Dermis blood vessel endothelial cell (primary cell): ENCODE results near the gene KMT2E. TPM values are rescaled to one million over a fixed set of nuclear protein-coding genes. Genes with fewer than 3 reads are reported as not detected.
"Not testable (repeated sequence)": the region's sequence is repeated elsewhere in the genome, so short reads cannot be mapped to it uniquely, and the experiment has no call there.

Source experiments
- DNase-seq: peaks from one replicate; pipeline ENCODE4 v3.0.0; 2010
- total RNA-seq: library from RNA; depleted of rRNA; stranded (reverse); fragments of >200 nt; gene quantifications from 2 replicates; pipeline ENCODE4 v1.2.3, GENCODE V29; 2014

The KMT2E gene
- total RNA-seq, 1 donor from 2014 or later: 155 TPM

DNA sequence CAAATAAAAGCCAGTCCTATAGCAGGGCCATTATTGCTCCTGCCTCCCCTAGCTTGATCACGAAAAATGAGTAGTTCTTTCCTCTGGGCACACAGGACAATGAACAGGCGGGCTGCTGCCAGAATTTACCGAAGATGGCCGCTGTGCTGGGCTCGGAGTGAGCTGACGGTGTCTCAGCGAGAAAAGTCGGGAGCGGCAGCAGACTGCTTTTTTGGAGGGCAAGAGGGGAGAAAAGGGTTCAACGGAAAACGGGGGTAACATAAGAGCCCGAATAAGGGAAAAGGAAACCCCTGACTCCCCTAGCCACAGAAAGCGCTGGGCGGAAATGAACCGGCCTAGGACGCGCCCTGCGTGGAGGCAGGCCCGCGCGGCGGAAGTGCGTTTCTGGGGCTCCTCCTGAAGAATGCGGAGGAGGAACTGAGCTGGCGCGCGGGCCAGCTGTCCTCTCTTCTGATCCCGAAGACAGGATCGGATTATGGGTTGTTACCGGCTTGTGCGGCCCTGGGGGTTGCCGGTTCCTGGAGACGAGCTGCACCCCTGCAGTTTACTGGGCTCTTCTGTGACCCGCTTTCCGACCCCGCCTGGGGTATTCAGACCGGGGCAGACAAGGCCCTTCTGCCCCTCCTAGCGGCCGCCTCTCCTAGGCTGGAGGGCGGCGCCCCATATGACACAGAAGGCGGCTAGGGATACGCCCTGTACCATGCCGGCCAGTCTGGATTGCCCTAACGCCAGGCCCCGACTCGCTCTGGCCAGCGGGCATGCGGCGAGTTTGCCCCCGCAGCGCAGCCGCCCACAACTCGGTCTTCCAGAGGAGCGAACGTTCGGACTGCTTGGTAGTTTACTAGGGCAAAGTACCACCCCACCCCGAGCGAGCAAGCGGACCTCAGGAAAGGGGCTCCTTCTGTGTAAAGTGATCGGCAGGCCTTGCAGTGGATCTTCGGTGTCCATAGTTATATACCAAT is 30.1 kb upstream of the KMT2E start:
- DNase-seq: peak; percentile 91

DNA sequence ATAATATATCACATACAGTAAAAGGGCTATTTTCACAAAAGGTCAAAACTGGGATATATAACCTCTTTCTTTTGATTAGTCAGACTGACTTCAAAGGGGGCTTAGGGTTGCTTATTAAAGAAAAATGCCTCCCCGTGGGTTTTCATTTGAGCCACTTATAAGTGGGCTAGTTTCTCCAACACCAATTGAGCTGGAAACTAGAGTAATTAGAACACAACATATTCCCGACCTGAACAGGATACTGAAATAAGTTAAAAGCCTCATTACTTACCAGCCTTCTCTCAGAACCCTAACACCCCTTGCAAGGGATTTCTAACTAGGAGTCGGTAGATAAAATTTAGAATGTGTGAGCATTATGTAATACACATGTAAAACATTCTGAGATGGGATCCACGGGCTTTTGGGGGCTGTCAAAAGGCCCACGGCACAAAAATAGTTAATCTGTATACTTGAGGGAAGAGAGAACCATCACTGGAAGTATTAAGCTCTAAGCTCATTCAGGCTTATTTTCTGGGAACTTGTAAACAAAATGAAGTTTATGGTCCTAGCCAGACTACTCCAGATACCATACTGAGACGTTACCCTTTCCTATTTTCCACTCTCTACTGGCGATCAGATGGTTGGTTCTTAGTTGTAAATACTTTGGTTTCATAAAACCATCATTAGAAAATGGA is 29.3 kb upstream of the KMT2E start:
- no peak for DNase-seq

DNA sequence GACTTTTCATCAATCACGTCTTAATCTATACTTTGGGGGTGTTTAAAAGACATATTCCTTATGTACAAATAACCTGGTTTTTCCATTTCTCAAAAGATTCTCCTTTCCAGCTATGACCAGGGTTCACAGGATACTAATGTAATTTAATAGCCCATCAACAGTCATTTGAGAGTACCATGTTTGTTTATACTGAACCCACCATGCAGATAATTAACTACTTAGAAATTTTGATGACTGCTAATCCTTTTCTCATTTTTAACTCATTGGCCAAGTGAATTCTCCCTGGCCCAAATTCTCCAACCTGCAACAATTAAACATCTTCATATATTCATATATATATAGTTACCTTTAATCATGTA is 28.8 kb upstream of the KMT2E start:
- no peak for DNase-seq

DNA sequence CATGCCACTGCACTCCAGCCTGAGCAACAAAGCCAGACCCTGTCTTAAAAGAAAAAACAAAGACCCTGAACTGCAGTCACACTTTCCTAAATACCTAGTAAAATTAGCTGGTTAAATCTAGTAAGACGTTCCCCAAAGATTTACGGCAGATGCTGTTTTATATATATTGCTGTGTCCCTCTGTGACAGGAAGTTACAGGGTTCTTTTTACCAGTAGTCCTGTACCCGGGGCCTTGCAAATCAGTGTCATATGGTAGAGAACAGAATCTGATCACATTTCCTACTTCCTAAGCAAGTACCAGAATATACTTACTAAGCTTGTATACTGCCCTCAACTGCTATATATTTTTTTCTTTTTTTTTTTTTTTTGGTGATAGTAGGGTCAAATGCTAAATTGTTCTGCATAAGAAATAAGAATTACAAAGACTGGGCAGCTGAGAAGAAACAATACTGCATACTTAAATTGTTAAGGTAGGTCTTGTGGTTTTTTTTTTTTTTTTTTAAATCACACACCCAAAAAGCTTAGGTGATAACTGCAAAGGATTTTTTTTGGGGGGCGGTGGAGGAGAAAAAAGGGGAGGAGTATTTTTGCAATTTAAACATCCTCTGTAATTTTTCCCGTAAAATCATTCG is 27.3 kb upstream of the KMT2E start:
- DNase-seq: no peak

DNA sequence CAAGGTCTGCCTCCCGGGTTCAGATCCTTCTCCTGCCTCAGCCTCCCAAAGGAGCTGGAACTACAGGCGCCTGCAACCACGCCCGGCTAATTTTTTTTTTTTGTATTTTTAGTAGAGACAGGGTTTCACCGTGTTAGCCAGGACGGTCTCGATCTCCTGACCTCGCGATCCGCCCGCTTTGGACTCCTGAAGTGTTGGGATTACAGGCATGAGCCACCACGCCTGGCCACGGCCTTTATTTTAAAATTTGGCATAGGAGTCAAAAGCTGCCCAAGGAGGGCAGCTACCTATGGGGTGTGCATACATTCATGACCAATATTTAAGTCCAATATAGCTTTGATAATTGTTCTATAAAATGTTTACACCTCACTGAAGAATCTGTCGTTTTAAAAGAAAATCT is 26.6 kb upstream of the KMT2E start:
- not testable (repeated sequence) for DNase-seq

DNA sequence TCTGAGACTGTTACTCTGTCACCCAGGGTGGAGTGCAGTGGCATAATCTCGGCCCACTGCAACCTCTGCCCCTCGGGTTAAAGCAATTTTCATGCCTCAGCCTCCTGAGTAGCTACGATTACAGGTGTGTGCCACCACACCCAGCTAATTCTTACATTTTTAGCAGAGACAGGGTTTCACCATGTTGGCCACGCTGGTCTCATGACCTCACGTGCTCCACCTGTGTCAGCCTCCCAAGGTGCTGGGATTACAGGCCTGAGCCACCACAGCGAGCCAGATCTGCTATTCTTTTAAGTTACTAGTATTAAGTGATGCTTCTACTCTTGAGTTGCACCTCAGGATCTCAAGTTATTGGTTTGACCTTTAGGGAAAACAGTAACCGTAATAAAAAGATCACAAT is 23.0 kb upstream of the KMT2E start:
- no peak for DNase-seq

DNA sequence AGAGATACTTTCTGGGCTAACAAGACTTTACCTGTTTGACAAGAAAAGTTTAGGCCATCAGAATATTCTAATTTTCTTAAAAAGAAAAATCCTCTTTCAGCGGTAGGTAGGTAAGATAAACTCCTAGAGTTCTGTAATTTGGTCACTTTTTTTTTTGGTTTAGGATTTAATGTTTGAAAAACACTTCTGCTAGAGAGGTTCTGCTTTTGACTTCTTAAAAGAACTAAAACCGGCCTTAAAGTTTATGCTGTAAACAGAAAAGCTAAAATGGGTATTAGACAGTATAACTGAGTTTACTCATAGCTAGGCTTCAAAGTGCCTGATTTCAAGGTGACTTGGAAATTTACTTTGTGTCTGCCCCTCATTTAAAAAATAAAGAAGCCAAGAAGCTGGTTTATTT is 21.7 kb upstream of the KMT2E start:
- no peak for DNase-seq

DNA sequence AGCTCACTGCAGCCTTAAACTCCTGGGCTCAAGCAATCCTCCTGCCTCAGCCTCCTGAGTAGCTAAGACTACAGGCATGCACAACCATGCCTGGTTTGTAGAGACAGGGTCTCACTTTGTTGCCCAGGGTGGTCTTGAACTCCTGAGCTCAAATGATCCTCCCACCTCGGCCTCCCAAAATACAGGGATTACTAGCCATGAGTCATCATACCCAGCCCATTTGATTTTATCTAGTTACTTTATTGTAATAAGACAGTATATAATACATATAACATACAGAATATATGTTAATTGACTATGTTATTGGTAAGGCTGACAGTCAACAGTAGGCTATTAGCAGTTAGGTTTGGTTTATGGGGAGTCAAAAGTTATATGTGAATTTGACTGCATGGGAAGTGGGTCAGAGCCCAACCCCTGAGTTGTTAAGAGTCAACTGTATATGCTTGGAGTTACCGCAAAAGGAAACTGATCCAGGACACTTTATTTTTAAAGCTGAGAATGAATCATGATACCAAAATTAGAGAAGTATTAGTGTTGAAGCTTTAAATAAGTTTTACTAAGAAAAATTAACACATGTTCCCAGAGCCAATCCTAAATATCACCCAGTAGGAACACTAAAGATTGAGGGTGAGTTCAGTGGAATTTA is 20.7 kb upstream of the KMT2E start:
- no peak for DNase-seq

DNA sequence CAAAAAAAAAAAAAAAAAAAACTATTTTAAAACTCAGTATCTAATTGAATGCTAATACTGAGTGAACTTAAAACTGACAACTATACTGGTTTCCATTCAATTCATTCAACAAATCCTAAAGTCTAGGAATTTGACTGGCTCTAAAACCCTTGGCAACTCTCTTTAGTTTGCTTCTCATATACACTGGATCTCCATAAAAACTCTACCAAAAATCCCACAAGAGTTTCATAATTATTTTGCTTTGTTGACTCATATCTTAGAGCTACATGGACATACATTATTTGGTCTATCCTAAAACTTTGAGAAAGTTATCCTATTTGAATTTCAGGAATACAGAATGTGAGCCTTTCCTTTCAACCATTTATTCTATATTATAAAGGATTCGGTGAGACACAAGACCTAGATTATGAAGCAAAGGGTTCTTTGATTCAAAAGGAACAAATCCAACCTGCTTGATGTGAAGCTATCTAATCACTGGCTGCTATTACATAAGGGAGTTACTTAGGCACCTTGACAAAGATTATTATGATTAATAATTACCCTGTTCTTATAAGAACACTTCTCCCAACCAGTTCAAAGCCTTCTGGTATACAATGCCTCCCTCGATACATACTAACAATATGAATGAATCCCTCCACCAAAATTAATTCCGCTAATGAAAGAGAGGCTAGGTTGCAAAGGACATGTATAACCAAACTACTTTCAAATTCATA is 15.8 kb upstream of the KMT2E start:
- DNase-seq: no peak

DNA sequence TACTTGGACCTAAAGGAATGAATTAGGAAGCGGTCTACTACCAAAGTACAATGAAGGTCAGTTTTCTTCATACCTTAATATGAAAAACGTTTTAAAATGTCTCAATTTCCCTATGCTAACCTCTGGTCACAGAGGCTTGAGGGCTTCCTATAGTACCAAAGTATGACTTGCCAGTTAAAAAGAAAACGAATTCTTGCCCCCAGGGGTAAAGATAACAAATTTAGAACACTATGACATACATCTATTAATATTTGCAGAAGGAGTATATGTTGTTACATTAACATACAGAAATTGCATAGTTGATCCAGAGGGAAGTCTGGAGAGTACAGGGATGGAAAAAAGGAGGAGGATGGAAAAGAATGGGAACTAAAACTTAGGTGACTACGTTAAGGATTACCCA is 13.8 kb upstream of the KMT2E start:
- DNase-seq: no peak

DNA sequence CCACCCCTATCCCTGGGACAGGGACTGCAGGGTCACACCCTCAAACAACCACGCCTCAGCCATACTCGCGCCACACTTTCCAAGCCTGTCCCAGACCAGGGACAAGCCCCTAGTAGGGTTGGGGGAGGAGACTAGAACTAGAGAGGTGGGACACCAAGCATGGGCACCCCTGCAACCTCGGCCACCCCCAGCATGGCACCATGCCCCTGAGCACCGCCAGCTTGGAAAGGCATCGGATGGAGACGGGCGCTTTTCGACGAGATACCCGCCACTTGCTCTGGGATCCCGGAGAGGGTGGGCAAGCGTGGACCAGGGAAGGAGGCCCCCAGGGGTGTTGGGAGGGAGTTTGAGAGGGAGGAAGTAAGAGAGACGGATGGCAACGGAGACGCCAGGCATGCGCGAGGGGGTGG is 13.1 kb upstream of the KMT2E start:
- DNase-seq: no peak

DNA sequence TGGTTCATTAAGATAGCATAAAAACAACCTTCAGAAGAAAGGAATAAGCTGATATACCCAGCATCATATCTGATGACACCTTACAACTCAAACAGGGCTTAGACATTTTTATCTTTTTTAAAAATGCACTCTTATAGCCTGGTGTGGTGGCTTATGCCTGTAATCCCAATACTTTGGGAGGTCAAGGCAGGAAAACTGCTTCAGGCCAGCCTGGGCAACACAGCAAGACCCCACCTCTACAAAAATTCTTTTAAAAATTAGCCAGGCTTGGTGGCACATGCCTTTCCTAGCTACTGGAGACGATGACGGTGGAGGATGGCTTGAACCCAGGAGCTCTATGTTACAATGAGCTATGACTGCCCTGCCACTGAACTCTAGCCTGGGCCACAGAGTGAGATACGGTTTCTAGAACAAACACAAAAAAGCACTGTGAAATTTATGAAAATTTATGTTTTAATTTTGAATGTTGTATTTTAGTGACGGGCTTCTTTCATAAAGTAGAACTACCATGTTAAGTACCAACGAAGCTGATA is 12.3 kb upstream of the KMT2E start:
- no peak for DNase-seq

DNA sequence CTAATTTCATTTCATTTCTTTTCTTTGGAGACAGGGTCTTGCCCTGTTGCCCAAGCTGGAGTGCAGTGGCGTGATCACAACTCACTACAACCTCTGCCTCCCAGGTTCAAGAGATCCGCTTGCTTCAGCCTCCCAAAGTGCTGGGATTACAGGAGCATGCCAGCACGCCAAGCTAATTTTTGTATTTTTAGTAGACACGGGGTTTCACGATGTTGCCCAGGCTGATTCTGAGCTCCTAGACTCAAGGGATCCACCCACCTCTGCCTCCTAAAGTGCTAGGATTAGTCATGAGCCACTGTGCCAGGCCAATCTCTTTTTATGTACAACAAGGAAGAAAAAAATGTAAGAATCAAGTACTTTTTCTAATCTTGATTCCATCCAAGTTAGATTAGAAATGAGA is 10.7 kb upstream of the KMT2E start:
- peak; percentile 75 for DNase-seq

DNA sequence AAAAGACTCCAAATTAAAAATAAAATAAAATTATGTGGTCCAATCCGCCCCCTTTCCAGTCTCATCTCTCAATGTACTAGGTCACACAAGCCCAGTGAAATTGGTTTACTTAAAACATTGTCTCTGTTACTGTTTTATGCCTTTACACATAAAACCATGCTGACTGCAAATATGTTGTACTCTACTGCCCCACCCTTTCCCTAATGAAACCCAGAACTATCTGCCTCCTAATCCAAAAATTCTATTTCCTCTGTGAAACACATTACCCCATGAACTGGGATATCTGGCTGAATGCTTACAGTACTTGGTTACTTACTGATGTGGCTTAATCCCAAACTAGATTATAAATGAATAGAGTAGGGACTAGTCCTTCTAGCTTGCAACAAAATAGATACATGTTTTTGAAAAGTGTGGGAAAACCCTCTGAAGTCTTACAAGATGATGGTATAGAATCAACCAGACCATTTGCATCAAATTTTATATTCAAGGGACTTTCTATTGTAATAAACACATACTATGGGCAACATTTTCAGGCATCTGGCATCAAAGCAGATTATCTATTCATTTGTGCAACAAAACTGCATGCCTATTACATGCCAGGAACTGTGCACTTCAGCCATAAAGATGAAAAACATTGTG is 10.0 kb upstream of the KMT2E start:
- DNase-seq: no peak

DNA sequence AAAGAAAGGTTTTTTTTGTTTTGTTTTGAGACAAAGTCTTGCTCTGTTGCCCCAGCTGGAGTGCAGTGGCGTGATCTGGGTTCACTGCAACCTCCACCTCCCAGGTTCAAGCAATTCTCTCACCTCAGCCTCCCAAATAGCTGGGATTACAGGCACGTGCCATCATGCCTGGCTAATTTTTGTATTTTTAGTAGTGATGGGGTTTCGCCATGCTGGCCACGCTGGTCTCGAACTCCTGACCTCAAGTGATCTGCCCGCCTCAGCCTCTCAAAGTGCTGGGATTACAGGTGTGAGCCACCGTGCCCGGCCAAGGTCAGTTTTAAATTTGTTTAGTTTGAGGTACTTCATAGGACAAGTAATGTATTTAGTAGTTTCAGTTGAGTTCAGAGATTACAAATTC is 9.0 kb upstream of the KMT2E start:
- not testable (repeated sequence) for DNase-seq

DNA sequence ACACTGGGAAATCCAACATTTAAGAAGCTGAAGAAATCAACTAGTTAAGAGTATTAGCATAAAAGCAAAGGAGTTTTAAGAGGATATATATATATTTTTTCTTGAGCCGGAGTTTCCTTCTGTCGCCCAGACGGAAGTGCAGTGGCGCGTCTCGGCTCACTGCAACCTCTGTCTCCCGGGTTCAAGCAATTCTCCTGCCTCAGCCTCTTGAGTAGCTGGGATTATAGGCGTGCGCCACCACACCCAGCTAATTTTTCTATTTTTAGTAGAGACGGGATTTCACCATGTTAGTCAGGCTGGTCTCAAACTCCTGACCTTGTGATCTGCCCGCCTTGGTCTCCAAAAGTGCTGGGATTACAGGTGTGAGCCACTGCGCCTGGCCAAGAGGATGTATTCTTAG is 8.5 kb upstream of the KMT2E start:
- DNase-seq: not testable (repeated sequence)

DNA sequence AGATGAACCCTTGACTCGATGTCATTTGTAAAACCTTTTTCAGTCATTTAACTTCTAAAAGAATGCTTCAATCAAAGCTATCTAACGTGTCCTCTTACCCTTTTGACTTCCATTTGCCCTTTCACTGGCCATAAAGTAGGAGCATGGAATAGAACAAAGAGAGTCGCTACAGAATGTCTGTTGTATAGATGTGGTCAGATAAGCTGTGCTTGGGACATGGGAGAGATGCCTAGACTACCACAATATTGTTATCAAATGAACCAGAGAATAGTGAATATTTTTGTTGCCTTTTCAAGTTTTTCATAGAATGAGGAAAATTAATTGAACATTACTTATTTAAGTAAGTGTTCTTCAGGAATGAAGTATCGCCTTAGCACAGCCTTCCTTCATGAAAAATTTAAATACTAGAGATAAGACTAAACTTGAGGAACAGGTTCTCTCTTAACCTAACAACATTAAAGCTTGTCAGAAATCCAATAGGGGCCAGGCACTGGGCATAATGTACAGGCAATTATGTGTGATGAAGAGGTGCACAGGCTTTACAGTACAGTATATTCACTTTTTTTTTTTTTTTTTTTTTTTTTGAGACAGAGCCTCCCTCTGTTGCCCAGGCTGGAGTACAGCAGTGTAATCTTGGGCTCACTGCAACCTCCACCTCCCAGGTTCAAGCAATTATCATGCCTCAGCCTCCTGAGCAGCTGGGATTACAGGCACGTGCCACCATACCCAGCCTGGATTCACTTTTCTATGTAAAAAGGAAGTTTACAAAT is 7.5 kb upstream of the KMT2E start:
- DNase-seq: peak; percentile 29

DNA sequence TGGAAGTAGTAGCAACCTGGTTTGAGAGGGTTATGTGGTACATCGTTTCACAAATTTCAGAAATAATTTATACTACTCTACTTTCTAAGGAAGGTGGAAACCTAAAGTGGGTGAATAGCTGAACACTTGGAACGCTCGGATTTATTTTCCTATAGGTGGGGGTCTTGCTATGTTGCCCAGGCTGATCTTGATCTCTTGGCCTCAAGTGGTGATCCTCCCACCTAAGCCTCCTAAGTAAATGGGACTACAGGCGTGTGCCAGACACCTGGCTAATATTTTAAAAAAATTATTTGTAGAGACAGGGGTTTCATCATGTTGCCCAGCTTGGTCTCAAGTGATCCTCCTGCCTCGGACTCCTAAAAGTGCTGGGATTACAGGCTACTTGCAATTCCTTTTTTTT is 6.7 kb upstream of the KMT2E start:
- no peak for DNase-seq

DNA sequence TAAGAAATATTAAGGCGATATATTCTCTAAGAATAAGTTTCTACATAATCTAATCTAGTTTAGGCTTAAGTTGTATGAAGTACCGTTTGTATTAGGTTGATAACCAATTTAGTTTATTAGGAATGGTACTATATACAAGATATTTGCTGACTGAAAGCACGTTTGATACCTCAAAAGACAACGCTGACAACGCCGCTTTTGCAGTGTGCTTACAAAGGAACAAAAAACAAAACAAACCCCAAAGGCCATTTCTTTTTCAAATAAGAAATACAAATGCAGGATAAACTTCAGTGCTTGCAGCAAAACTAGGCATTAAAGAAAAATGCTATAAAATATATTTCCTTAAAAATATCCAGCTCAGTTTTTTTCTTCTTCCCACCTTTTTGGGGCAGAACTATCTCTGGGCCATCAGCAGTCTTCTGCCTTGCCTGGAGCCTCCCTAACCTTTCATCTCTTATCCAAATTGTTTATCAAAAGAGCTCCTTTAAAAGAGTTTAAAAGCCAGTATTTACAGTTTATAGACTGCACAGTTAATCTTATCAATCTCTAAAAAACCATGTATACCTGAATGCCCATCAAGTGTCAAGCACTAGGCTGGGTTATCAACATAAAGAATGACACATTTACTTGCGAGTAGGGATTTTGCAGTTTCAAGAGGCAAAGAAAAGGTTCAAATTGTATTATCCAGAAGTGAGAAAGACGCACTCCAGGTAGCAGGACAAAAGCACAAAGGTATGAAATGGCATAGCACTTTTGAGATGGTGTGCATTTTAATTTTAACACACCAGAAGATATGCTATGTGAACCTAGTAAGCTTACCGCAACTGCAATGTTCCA is 4.1 kb upstream of the KMT2E start:
- DNase-seq: peak; percentile 35
